ACC112 (cell line): ENCODE data around the gene CCDC122.
"Not testable (repeated sequence)": the region's sequence is repeated elsewhere in the genome, so short reads cannot be mapped to it uniquely, and the experiment has no call there.

ENCODE experiments used
- H2AFZ ChIP-seq: fragments of 200-600 bp; sonication (generic); one replicate; pipeline ENCODE4 v1.6.0; 2017; ENCODE audit warnings: antibody characterized with exemption, low read length; ENCODE audit not compliant: unreplicated experiment
- H3K27ac ChIP-seq: fragments of 200-600 bp; sonication (generic); 2 replicates; pipeline ENCODE4 v1.5.1; 2014; ENCODE audit warnings: low read depth, mild to moderate bottlenecking, antibody characterized with exemption, low read length, moderate library complexity
- H3K27me3 ChIP-seq: fragments of 200-600 bp; sonication (generic); 2 replicates; pipeline ENCODE4 v1.6.1; 2014; ENCODE audit warnings: mild to moderate bottlenecking, antibody characterized with exemption, low read length, moderate library complexity, mixed read lengths; ENCODE audit not compliant: insufficient read depth
- H3K36me3 ChIP-seq: fragments of 200-600 bp; sonication (generic); 2 replicates; pipeline ENCODE4 v1.6.1; 2016; ENCODE audit warnings: mild to moderate bottlenecking, antibody characterized with exemption, low read length, moderate library complexity, mixed read lengths; ENCODE audit not compliant: insufficient read depth
- H3K4me1 ChIP-seq: fragments of 200-600 bp; sonication (generic); one replicate; pipeline ENCODE4 v1.6.1; 2016; ENCODE audit warnings: low read length, mixed read lengths; ENCODE audit not compliant: insufficient read depth, unreplicated experiment, control insufficient read depth
- H3K4me3 ChIP-seq: fragments of 200-600 bp; sonication (generic); 2 replicates; pipeline ENCODE4 v1.5.1; 2014; ENCODE audit warnings: mild to moderate bottlenecking, low read depth, low read length
- H3K79me2 ChIP-seq: fragments of 200-600 bp; sonication (generic); one replicate; pipeline ENCODE4 v1.6.0; 2016; ENCODE audit warnings: low read length; ENCODE audit not compliant: control insufficient read depth, unreplicated experiment, insufficient read depth

Gene CCDC122

GRCh38 chr13:43846496-43847158, 32.9 kb downstream of the CCDC122 start:
- no peak overlapping the region for H2AFZ ChIP-seq
- peaks cover 14% of the 10 kb centered on the region for H3K36me3 ChIP-seq
- H3K4me1 ChIP-seq: peaks cover 26% of the 10 kb centered on the region
- no peaks in the 10 kb centered on the region for H3K79me2 ChIP-seq
- no peaks in the 10 kb centered on the region for H3K27me3 ChIP-seq
- H3K4me3 ChIP-seq: no peak overlapping the region
- H3K27ac ChIP-seq: no peak overlapping the region

- Histone ChIP-seq H3K4me1 (peaks cover 4% of the 10 kb centered on the region), H3K27ac (no peak overlapping the region), H3K36me3 (no peaks in the 10 kb centered on the region), H3K79me2 (no peaks in the 10 kb centered on the region), H2AFZ (no peak overlapping the region), H3K27me3 (no peaks in the 10 kb centered on the region), H3K4me3 (no peak overlapping the region)
Observed at GRCh38 chr13:43838909-43839308, 40.6 kb downstream of the CCDC122 start.

GRCh38 chr13:43835701-43836100, 43.8 kb downstream of the CCDC122 start:
- Histone ChIP-seq H2AFZ (no peak overlapping the region), H3K4me1 (peaks cover 17% of the 10 kb centered on the region), H3K4me3 (no peak overlapping the region), H3K27ac (no peak overlapping the region), H3K79me2 (no peaks in the 10 kb centered on the region), H3K36me3 (no peaks in the 10 kb centered on the region), H3K27me3 (no peaks in the 10 kb centered on the region)

- H2AFZ ChIP-seq: no peak overlapping the region
- peak overlapping the region; percentile 87 for H3K27ac ChIP-seq
- no peaks in the 10 kb centered on the region for H3K36me3 ChIP-seq
- peaks cover 14% of the 10 kb centered on the region for H3K4me1 ChIP-seq
- H3K79me2 ChIP-seq: no peaks in the 10 kb centered on the region
- H3K27me3 ChIP-seq: no peaks in the 10 kb centered on the region
- H3K4me3 ChIP-seq: peak overlapping the region; percentile 60
Observed at GRCh38 chr13:43831088-43831487, 48.5 kb downstream of the CCDC122 start.

- Histone ChIP-seq H3K27ac (peak overlapping the region; percentile 87), H3K4me3 (peak overlapping the region; percentile 60), H3K79me2 (no peaks in the 10 kb centered on the region), H3K27me3 (no peaks in the 10 kb centered on the region), H3K4me1 (peaks cover 14% of the 10 kb centered on the region), H3K36me3 (no peaks in the 10 kb centered on the region), H2AFZ (peak overlapping the region; percentile 27)
Observed at GRCh38 chr13:43830497-43830881, 49.1 kb downstream of the CCDC122 start.

- not testable (repeated sequence) for H3K27me3 ChIP-seq, H3K4me1 ChIP-seq, H3K27ac ChIP-seq, H3K79me2 ChIP-seq, H3K36me3 ChIP-seq, H3K4me3 ChIP-seq, H2AFZ ChIP-seq
Observed at GRCh38 chr13:43824656-43825055, 54.9 kb downstream of the CCDC122 start.

- no peaks in the 10 kb centered on the region for H3K27me3 ChIP-seq
- no peak overlapping the region for H3K27ac ChIP-seq
- no peaks in the 10 kb centered on the region for H3K36me3 ChIP-seq
- no peak overlapping the region for H3K4me3 ChIP-seq
- H3K4me1 ChIP-seq: no peaks in the 10 kb centered on the region
- H2AFZ ChIP-seq: no peak overlapping the region
- H3K79me2 ChIP-seq: no peaks in the 10 kb centered on the region
Observed at GRCh38 chr13:43822969-43823368, 56.6 kb downstream of the CCDC122 start.

GRCh38 chr13:43816401-43816889, 63.1 kb downstream of the CCDC122 start:
- no peaks in the 10 kb centered on the region for H3K79me2 ChIP-seq
- no peaks in the 10 kb centered on the region for H3K36me3 ChIP-seq
- no peak overlapping the region for H3K27ac ChIP-seq
- no peaks in the 10 kb centered on the region for H3K27me3 ChIP-seq
- H3K4me3 ChIP-seq: no peak overlapping the region
- H3K4me1 ChIP-seq: peaks cover 11% of the 10 kb centered on the region
- H2AFZ ChIP-seq: no peak overlapping the region

GRCh38 chr13:43815204-43815603, 64.3 kb downstream of the CCDC122 start:
- no peaks in the 10 kb centered on the region for H3K27me3 ChIP-seq
- peak overlapping the region; percentile 35 for H2AFZ ChIP-seq
- peak overlapping the region; percentile 8; the same call in 1 of the 2 replicates for H3K4me3 ChIP-seq

GRCh38 chr13:43808676-43809075, 70.9 kb downstream of the CCDC122 start:
- Histone ChIP-seq H3K27me3 (no peaks in the 10 kb centered on the region), H3K36me3 (no peaks in the 10 kb centered on the region), H3K79me2 (no peaks in the 10 kb centered on the region), H3K4me3 (no peak overlapping the region), H2AFZ (no peak overlapping the region), H3K4me1 (peaks cover 10% of the 10 kb centered on the region), H3K27ac (no peak overlapping the region)

More at GRCh38 chr13:43815204-43815603, 64.3 kb downstream of the CCDC122 start:
- no peaks in the 10 kb centered on the region for H3K79me2 ChIP-seq
- H3K36me3 ChIP-seq: no peaks in the 10 kb centered on the region
- peak overlapping the region; percentile 34 for H3K27ac ChIP-seq
- H3K4me1 ChIP-seq: peaks cover 11% of the 10 kb centered on the region

- no peak overlapping the region for H2AFZ ChIP-seq
Observed at GRCh38 chr13:43805681-43806128, 73.8 kb downstream of the CCDC122 start.

More at GRCh38 chr13:43805681-43806128, 73.8 kb downstream of the CCDC122 start:
- no peaks in the 10 kb centered on the region for H3K79me2 ChIP-seq
- no peaks in the 10 kb centered on the region for H3K27me3 ChIP-seq
- no peaks in the 10 kb centered on the region for H3K36me3 ChIP-seq
- peaks cover 10% of the 10 kb centered on the region for H3K4me1 ChIP-seq
- peak overlapping the region; percentile 60 for H3K27ac ChIP-seq
- H3K4me3 ChIP-seq: no peak overlapping the region
